GM10847 (cell line): Measurements from ENCODE around the gene PCMTD2.

Experiments
- POLR2A ChIP-seq: IDR thresholded peaks from 2 replicates; pipeline ENCODE4 v1.6.1; 2011; ENCODE audit not compliant: insufficient read length; ENCODE audit errors: extremely low read depth

The PCMTD2 gene

DNA sequence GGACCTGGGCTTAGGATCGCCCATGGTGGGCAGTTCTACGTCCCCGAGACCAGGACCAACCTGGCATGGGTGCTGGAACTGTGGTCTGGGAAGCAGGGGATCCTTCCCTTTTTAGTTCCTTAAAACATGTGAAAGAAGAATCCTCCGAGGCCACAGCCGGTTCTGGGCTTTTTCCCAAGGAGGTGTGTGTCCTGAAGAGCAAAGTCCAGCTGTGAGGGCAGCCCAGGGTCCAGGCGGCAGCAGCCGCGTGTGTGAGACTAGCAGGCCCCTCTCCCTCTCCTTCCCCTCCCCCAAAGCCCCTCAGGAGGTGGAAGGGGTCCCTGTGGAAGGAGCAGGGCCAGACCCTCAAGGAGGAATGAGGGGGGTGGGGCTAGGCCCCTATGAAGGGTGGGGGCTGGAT lies 35.1 kb upstream of the PCMTD2 start:
- TF ChIP-seq POLR2A = no peak

DNA sequence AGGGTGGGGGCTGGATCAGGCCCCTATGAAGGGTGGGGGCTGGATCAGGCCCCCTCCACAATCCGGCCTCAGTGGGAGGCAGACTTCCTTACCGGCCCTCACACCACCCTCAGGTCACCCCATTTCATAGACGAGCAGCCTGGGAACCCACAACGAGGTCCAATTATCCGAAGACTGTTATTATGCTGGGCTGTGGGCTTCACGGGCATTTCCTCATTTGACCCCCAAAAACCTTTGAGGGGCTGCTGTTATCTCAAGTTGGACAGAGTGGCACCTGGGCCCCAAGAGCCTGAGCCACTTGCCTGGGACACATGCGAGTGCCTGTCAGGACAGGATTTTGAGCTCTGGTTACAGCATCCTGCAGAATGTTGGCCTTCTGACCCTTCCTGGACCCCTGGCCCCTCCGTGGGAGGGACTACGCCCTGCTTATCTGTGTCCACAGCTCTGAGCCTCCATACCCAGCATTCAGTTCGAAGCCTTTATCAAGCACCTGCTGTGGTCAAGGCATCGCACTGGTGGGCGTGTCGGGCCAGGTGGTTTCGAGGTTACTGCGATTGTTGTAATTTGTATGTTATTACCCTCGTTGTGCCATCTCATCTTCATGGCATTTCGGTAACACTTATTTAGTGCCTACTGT lies 34.5 kb upstream of the PCMTD2 start:
- no peak for TF ChIP-seq POLR2A

DNA sequence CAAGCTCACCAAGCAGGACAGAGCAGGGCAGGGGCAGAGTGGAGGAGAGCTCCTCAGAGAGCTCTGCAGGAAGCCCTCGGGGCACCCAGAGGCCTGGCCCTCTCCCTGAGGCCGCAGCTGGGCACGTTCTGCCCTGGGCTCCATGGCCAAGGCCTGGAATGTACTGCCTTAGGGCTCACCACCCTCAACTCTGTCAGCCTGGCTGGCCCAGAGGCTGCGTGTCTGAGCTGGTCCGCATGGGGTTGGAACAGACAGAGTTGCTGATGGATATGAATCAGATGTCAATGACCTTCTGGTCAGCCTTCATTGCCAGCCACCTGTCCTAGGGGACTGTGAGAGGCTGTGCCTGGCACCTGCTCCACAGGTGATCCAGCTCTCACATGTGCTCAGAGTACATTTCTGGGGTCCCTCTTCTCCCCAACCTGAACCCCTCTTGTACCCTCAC lies 33.2 kb upstream of the PCMTD2 start:
- no peak for TF ChIP-seq POLR2A

DNA sequence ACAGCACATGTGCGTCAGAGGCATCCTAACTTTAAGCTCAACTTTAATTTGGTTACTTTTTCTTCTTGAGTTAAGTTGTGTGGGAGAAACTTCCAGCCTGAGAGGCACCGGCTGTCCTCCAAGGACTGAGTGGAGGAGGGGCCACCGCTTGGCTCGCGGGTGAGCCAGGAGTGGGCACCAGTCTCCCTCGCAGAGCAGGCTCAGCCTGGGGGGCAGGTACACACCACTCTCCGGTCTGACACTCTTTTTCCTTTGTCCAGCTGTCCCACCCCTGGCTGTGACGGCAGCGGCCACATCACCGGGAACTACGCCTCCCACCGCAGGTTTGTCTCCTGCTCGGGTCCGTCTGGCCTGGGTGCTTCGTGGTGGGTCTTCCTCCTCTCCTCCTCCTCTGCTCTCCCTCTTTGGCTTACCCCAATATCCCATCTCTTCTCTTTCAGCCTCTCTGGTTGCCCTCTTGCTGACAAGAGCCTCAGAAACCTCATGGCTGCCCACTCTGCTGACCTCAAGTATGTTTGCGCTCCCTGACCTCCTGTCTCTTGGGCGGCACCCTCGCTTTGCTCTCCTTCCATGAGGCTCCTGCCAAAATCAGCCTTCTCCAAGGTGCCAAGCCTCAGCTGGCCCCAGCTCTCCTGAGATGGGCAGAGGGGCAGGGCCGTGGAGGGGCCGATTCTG lies 32.6 kb upstream of the PCMTD2 start:
- TF ChIP-seq POLR2A = no peak

DNA sequence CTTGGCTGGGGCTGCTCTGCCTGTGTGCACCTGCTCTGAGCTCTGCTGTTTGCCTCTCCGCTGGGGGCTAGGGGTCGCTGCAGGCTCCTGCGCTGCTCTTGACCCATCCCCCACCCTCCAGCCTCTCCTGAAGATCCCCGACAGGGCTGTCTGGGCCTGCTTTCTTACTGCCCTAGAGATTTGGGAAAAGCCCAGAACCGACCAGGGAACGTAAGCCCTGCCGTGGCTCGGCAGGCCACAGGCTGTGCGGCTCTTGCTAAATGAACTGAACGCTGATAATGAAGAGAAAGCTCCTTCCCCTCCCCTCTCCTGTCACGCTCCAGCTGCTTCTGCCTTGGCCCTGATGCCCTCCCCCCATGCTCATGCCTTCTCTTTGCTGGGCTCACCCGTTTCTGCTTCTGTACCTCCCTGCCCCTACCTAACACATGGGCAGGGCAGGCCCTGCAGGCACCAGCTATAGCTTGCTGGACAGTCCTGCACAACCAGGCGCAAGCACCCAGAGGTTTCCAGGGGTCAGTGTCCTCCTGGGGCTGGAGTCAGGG lies 32.0 kb upstream of the PCMTD2 start:
- no peak for TF ChIP-seq POLR2A

DNA sequence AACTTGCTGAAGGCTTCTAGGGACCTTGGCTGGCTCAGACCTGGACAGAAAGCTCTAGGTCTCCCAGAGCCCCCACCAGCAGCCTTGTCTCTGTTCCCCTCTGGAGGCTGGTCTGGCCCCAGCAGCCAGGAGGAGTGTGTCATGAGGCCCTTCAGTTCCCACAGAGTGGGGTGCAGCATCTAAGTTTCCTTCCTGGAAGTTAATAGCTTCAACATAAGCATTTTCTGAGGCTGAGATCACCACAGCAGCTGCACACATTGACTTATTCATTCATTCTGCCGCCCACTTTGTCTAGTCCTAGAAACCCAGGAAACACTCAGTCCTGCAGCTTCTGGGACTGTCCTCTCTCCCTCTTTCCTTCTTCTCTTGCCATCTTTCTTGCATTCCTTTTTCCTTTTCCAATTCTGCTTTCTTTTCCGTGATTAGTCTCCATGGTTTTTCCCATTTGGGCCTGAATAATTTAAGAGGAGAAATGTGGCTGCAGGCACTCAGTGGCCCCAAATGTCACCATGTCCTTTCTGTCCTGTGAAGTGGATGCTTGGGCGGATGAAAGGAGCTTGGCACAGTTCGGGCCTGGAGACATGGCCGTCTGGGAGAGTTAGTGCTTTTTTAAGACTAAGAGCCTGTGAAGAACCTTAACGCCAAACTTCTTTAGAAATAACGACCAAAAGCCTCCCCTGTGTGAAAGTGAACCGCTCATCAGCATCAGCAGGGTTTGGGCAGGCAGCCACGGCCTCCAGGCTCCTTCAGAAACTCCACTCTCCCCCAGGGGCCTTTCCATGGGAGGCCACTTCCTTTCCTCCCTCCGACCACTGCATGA lies 31.0 kb upstream of the PCMTD2 start:
- no peak for TF ChIP-seq POLR2A

DNA sequence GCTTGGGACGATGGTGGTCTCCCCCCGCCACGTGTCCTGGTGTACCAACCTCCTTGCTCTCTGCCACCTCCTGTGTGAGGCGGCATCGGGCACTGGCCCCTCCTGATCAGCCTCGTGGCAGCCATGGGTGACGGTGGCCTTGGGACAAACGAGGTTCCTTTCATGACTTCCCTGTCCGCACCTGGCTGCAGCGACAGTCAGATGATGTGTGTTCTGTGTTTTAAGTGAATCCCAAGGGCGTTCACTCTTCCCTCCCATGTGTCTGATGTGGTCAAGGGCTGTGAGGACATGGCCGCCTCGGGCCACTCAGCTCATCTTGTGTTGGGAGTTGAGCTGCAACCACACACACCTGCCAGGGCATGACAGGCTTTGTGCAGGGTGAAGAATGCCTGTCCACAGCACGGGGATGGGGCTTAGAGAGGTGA lies 30.4 kb upstream of the PCMTD2 start:
- no peak for TF ChIP-seq POLR2A

DNA sequence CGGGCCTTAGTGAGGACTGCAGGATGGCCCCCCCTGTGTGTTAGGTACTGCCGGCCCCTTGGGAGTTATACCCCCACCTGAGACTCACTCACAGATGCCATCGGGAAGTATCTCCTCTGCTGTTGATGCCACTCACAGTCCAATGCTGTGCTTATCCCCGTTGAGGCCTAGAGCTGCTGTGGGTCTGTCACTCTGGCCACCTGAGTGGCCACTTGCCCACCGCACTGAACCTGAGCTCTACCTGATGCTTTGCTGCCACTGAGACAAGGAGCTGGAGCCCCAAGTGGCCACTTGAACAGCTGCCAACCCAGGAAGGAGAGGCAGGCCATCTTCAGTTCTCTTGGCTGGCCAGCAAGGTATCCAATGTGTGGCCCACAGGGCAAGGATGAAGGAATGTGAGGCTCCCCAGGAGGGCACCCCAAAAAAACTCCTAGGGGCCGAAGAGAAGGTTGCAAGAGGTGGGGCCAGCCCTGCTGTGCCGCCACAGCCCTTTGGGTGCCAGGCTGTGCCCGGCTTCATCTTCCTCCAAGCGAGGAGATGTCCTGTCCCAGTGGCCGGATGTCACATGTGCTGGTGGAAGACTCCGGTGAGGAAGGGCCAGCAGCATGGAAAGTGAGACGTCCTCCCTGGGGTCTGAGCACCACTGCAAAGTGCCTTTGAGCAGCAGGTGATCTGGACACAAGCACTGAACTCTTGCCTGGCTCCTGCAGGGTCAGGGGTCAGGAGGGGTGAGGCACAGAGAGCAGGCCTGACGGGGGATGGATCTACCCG lies 29.5 kb upstream of the PCMTD2 start:
- no peak for TF ChIP-seq POLR2A

DNA sequence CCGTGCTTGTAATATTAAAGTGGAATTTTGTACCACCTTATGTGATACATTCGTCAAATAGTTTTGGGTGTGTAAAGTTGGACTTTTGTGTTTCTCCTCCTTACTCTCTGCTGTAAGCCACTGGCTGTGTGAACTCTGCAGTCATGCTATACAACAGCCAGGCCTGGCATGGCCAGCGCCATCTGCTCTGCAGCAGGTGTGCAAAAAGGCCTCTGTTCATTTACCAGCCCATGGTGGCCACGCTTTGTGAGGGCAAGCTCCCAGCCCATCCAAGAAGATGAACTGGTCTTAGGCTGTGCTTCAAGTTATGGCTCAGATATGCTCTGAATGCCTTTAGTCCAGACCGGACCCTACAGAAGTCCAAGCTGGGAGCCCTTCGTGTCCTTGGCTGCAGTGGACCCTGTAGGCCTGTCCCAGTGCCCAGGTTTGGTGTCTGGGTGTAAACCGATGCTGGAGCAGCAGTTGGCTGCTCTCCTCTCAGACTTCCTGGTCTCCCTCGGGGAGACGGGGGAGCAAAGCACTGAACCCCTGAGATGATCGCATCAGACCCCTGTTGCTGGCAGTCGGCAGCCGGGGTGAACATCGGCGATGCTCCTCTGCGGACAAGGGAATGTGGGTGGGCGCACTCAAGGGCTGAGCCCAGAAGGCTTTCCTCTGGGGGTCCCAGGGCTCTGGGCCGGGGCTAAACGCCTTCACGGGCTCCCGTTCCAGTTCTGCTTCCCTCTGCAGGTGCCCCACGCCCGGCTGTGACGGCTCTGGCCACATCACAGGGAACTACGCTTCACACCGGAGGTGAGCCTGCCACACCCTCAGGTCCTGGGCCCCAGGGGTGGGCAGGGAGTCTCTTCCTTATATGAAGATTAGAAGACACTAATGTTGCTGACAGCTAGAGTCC lies 28.6 kb upstream of the PCMTD2 start:
- no peak for TF ChIP-seq POLR2A

DNA sequence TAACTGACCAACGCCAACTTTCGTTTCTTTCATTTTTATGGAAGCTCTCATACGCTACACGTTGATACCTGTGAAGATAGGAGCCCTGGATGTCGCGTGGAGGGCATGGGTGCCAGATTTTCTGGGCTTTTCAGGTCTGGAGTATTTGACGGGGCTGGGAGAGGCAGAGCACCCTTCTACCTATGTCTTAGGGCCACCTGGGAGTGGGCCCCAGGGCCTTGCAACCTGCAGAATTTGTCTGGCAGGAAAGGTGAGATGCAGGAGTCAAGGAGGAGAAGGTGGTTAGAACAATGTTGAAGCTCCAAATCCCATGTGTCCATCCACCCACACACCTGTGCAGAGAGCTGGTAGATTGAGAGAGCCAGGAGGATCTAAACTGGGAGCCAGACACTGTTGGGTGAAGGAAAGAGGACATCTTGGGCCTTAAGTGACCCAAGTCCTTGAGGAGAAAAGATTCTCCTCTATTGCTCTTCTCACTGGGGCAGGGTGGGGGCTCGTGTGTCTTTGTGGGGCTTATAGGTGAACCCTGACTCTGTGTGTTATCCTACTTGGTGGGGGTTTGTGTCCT lies 27.4 kb upstream of the PCMTD2 start:
- no peak for TF ChIP-seq POLR2A

DNA sequence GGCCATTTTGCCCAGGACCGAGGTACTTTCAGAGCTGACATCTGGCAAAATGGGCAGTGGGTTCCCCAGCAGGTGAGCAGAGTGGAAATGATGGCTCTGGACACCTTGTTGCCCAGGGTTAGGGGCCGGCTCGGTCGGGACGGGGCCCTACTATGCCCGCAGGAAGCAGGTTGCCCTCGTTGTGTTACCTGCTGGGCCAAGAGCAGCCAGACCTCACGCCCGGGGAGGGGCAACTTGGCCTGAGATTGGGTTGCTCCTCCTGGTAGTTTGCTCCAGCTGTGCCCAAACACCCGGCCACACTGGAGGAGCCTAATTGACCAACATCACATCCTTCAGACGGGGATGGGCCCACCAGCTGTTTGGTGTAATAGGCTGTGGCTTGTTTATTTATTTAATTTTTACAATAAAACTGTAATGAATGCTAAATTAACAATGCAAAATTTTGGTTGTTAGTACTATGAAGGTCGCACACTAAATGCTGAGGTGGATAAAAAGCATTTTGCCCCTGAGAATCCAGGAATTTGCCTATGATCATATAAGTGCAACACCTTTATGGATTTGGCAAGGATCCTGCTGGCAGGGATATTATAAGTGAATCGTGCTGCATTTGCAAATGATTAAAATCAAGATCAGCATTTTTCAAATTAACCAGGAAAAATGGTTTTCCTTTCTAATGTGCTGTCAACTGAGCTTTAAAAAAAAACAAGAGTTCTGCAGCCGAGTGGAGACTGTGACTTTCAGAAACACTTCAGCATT lies 26.6 kb upstream of the PCMTD2 start:
- no peak for TF ChIP-seq POLR2A

DNA sequence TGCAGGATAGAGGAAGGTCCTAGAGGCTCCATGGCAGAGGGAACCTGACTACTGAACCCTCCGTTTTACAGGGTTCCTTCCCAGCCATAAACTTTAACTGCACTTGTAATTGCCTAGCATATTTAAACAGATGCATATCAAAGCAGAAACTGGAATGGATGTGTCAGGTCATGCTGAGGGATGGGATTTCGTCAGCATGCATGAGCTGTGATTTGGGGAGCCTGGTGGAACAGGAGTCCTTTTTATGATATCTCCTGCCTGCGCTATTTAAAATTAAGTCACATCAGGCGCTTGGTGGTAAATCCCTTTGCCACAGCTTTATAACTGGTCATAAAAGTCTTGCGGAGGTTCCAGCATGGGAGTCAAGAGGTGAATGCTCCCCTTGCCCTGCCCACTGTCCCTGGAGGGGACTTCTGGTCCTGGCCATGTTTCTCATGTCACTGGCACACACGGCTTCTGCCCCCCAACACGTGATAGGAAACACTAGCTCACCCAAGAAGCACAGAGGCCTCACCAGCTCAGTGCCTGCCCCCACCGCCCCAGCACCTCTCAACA lies 26.0 kb upstream of the PCMTD2 start:
- TF ChIP-seq POLR2A = no peak
